Neutrophil (primary cell): ENCODE measurements around the gene SOX10.

ENCODE experiments used
- H3K27ac ChIP-seq: fragments of 200-600 bp; sonication (generic); 2 replicates; pipeline ENCODE4 v1.5.1; 2016; ENCODE audit warnings: mild to moderate bottlenecking, moderate library complexity
- H3K27me3 ChIP-seq: fragments of 200-600 bp; sonication (generic); 2 replicates; pipeline ENCODE4 v1.6.0; 2016; ENCODE audit warnings: mild to moderate bottlenecking
- H3K36me3 ChIP-seq: fragments of 200-600 bp; sonication (generic); 2 replicates; pipeline ENCODE4 v1.5.1; 2017
- H3K4me1 ChIP-seq, 2 experiments: fragments of 200-600 bp in 1 of 2; sonication (generic) in 1 of 2; 1 replicate in 1 of 2; 2 replicates in 1 of 2; pipeline versions ENCODE4 v1.5.1 to v1.6.1; 2013 to 2016; ENCODE audit warnings: low read depth in 1 of 2, low read length in 1 of 2, mild to moderate bottlenecking in 1 of 2, moderate library complexity in 1 of 2; ENCODE audit not compliant: control insufficient read depth in 1 of 2, insufficient read depth in 1 of 2
- H3K4me3 ChIP-seq, 2 experiments: fragments of 200-600 bp in 1 of 2; sonication (generic) in 1 of 2; 1 replicate in 1 of 2; 2 replicates in 1 of 2; pipeline ENCODE4 v1.5.1; 2013 to 2016; ENCODE audit warnings: low read depth in 1 of 2, low read length in 1 of 2, mild to moderate bottlenecking in 1 of 2, moderate library complexity in 1 of 2
- H3K9me3 ChIP-seq: fragments of 200-600 bp; sonication (generic); 2 replicates; pipeline ENCODE4 v1.5.1; 2016
- CTCF ChIP-seq: fragments of 200-600 bp; sonication (generic); IDR thresholded peaks from 2 replicates; pipeline ENCODE4 v1.5.1; 2016; ENCODE audit warnings: antibody characterized with exemption

SOX10 gene

GRCh38 chr22:37994049-37994448, 9.7 kb upstream of the SOX10 start:
- Histone ChIP-seq H3K27ac (no peak overlapping the region), H3K27me3 (no peaks in the 10 kb centered on the region), H3K36me3 (no peaks in the 10 kb centered on the region), H3K9me3 (no peaks in the 10 kb centered on the region), H3K4me3 (no peak overlapping the region), H3K4me1 (no peaks in the 10 kb centered on the region)
- TF ChIP-seq CTCF, result no peak

- Histone ChIP-seq H3K4me3 (no peak overlapping the region), H3K27me3 (no peaks in the 10 kb centered on the region), H3K9me3 (no peaks in the 10 kb centered on the region), H3K36me3 (no peaks in the 10 kb centered on the region), H3K27ac (no peak overlapping the region), H3K4me1 (no peaks in the 10 kb centered on the region)
- TF ChIP-seq CTCF, result no peak
These were observed 7.5 kb upstream of the SOX10 start for GRCh38 chr22:37991731-37992442.

GRCh38 chr22:37990862-37991261, 6.5 kb upstream of the SOX10 start:
- no peaks in the 10 kb centered on the region for H3K27me3 ChIP-seq
- H3K27ac ChIP-seq, result no peak overlapping the region
- H3K4me1 ChIP-seq, result no peaks in the 10 kb centered on the region
- H3K9me3 ChIP-seq, result no peaks in the 10 kb centered on the region
- no peak overlapping the region for H3K4me3 ChIP-seq
- no peak for TF ChIP-seq CTCF
- H3K36me3 ChIP-seq, result no peaks in the 10 kb centered on the region

GRCh38 chr22:37990301-37990700, 5.9 kb upstream of the SOX10 start:
- TF ChIP-seq CTCF, result no peak
- Histone ChIP-seq H3K27me3 (no peaks in the 10 kb centered on the region), H3K27ac (no peak overlapping the region), H3K4me3 (no peak overlapping the region), H3K4me1 (no peaks in the 10 kb centered on the region), H3K36me3 (no peaks in the 10 kb centered on the region), H3K9me3 (no peaks in the 10 kb centered on the region)

- Histone ChIP-seq H3K9me3 (no peaks in the 10 kb centered on the region), H3K36me3 (no peaks in the 10 kb centered on the region), H3K27me3 (no peaks in the 10 kb centered on the region), H3K4me1 (no peaks in the 10 kb centered on the region), H3K27ac (no peak overlapping the region), H3K4me3 (no peak overlapping the region)
- TF ChIP-seq CTCF, result no peak
These were observed 5.0 kb upstream of the SOX10 start for GRCh38 chr22:37989146-37990045.
